Activated naive CD4-positive, alpha-beta T cell treated with anti-CD3 and anti-CD28 coated beads, Interleukin-2, amount 50 U/mL, for 24 hours (primary cell): Measurements from ENCODE around the gene FLT1.
A peak's percentile ranks its signal among the peaks of the same experiment; 100 is the strongest.

Experiments used
- H3K27ac Mint-ChIP-seq: one replicate; pipeline ENCODE4 v1.8.0; 2021; ENCODE audit warnings: mild to moderate bottlenecking, mixed read lengths
- H3K27me3 Mint-ChIP-seq: one replicate; pipeline ENCODE4 v1.8.0; 2021; ENCODE audit warnings: mixed read lengths
- H3K36me3 Mint-ChIP-seq: one replicate; pipeline ENCODE4 v1.8.0; 2021; ENCODE audit warnings: mixed read lengths
- H3K4me1 Mint-ChIP-seq: one replicate; pipeline ENCODE4 v1.8.0; 2021; ENCODE audit warnings: mixed read lengths
- H3K4me3 Mint-ChIP-seq: one replicate; pipeline ENCODE4 v1.8.0; 2021; ENCODE audit warnings: mild to moderate bottlenecking, mixed read lengths
- H3K9me3 Mint-ChIP-seq: one replicate; pipeline ENCODE4 v1.8.0; 2021; ENCODE audit warnings: mixed read lengths

The FLT1 gene

GRCh38 chr13:28494778-28495537, at the start of gene FLT1:
Gene FLT1, minus strand, starts transcription at chr13:28495128. Its CDS starts 285 bp downstream, at chr13:28494843.
- Mint-ChIP-seq H3K27ac (no peak within 1 kb of the TSS), H3K27me3 (peaks cover 25% of the 10 kb centered on the region), H3K4me1 (peaks cover 25% of the 10 kb centered on the region)

GRCh38 chr13:28544026-28544425, 49.1 kb upstream of the FLT1 start:
- H3K27me3 Mint-ChIP-seq, result peaks cover 7% of the 10 kb centered on the region
- no peak overlapping the region for H3K27ac Mint-ChIP-seq
- no peaks in the 10 kb centered on the region for H3K9me3 Mint-ChIP-seq
- H3K4me1 Mint-ChIP-seq, result no peaks in the 10 kb centered on the region
- H3K36me3 Mint-ChIP-seq, result no peaks in the 10 kb centered on the region
- no peak overlapping the region for H3K4me3 Mint-ChIP-seq

More at GRCh38 chr13:28494778-28495537, at the start of gene FLT1:
- Mint-ChIP-seq H3K36me3 (no peaks in the 10 kb centered on the region), H3K9me3 (no peaks in the 10 kb centered on the region), H3K4me3 (peak within 1 kb of the TSS; percentile 27)

GRCh38 chr13:28542804-28543203, 47.9 kb upstream of the FLT1 start:
- no peak overlapping the region for H3K27ac Mint-ChIP-seq
- H3K4me1 Mint-ChIP-seq, result no peaks in the 10 kb centered on the region
- H3K36me3 Mint-ChIP-seq, result no peaks in the 10 kb centered on the region
- no peak overlapping the region for H3K4me3 Mint-ChIP-seq
- H3K9me3 Mint-ChIP-seq, result no peaks in the 10 kb centered on the region
- H3K27me3 Mint-ChIP-seq, result peaks cover 9% of the 10 kb centered on the region

GRCh38 chr13:28541966-28542365, 47.0 kb upstream of the FLT1 start:
- Mint-ChIP-seq H3K27ac (no peak overlapping the region), H3K36me3 (no peaks in the 10 kb centered on the region), H3K27me3 (peaks cover 10% of the 10 kb centered on the region), H3K4me3 (no peak overlapping the region), H3K9me3 (no peaks in the 10 kb centered on the region), H3K4me1 (no peaks in the 10 kb centered on the region)

GRCh38 chr13:28540612-28541011, 45.7 kb upstream of the FLT1 start:
- H3K27me3 Mint-ChIP-seq, result peaks cover 14% of the 10 kb centered on the region
- H3K4me3 Mint-ChIP-seq, result no peak overlapping the region
- no peaks in the 10 kb centered on the region for H3K4me1 Mint-ChIP-seq
- no peaks in the 10 kb centered on the region for H3K9me3 Mint-ChIP-seq
- H3K36me3 Mint-ChIP-seq, result no peaks in the 10 kb centered on the region
- H3K27ac Mint-ChIP-seq, result no peak overlapping the region

- Mint-ChIP-seq H3K4me3 (no peak overlapping the region), H3K27ac (no peak overlapping the region), H3K36me3 (no peaks in the 10 kb centered on the region), H3K27me3 (peaks cover 15% of the 10 kb centered on the region), H3K4me1 (no peaks in the 10 kb centered on the region), H3K9me3 (no peaks in the 10 kb centered on the region)
Observed at GRCh38 chr13:28539625-28540286, 44.8 kb upstream of the FLT1 start.

GRCh38 chr13:28538932-28539331, 44.0 kb upstream of the FLT1 start:
- Mint-ChIP-seq H3K9me3 (no peaks in the 10 kb centered on the region), H3K27me3 (peaks cover 19% of the 10 kb centered on the region), H3K36me3 (no peaks in the 10 kb centered on the region), H3K4me1 (no peaks in the 10 kb centered on the region), H3K27ac (no peak overlapping the region), H3K4me3 (no peak overlapping the region)

- H3K27me3 Mint-ChIP-seq, result peaks cover 26% of the 10 kb centered on the region
- H3K27ac Mint-ChIP-seq, result no peak overlapping the region
- no peaks in the 10 kb centered on the region for H3K9me3 Mint-ChIP-seq
- H3K36me3 Mint-ChIP-seq, result no peaks in the 10 kb centered on the region
- H3K4me1 Mint-ChIP-seq, result no peaks in the 10 kb centered on the region
- no peak overlapping the region for H3K4me3 Mint-ChIP-seq
Observed at GRCh38 chr13:28537171-28537570, 42.2 kb upstream of the FLT1 start.

GRCh38 chr13:28536371-28536770, 41.4 kb upstream of the FLT1 start:
- H3K9me3 Mint-ChIP-seq, result no peaks in the 10 kb centered on the region
- no peak overlapping the region for H3K4me3 Mint-ChIP-seq
- H3K36me3 Mint-ChIP-seq, result no peaks in the 10 kb centered on the region
- H3K27ac Mint-ChIP-seq, result no peak overlapping the region
- peaks cover 26% of the 10 kb centered on the region for H3K27me3 Mint-ChIP-seq
- H3K4me1 Mint-ChIP-seq, result no peaks in the 10 kb centered on the region

- Mint-ChIP-seq H3K4me1 (no peaks in the 10 kb centered on the region), H3K27me3 (peaks cover 26% of the 10 kb centered on the region), H3K9me3 (no peaks in the 10 kb centered on the region), H3K36me3 (no peaks in the 10 kb centered on the region), H3K4me3 (no peak overlapping the region), H3K27ac (no peak overlapping the region)
Observed at GRCh38 chr13:28535734-28536133, 40.8 kb upstream of the FLT1 start.

- Mint-ChIP-seq H3K4me1 (no peaks in the 10 kb centered on the region), H3K27me3 (peaks cover 26% of the 10 kb centered on the region), H3K9me3 (no peaks in the 10 kb centered on the region), H3K4me3 (no peak overlapping the region), H3K27ac (no peak overlapping the region), H3K36me3 (no peaks in the 10 kb centered on the region)
Observed at GRCh38 chr13:28534801-28535200, 39.9 kb upstream of the FLT1 start.

GRCh38 chr13:28534210-28534609, 39.3 kb upstream of the FLT1 start:
- no peak overlapping the region for H3K27ac Mint-ChIP-seq
- H3K36me3 Mint-ChIP-seq, result no peaks in the 10 kb centered on the region
- no peak overlapping the region for H3K4me3 Mint-ChIP-seq
- no peaks in the 10 kb centered on the region for H3K9me3 Mint-ChIP-seq
- H3K4me1 Mint-ChIP-seq, result no peaks in the 10 kb centered on the region
- H3K27me3 Mint-ChIP-seq, result peaks cover 27% of the 10 kb centered on the region

GRCh38 chr13:28533441-28534166, 38.7 kb upstream of the FLT1 start:
- Mint-ChIP-seq H3K36me3 (no peaks in the 10 kb centered on the region), H3K4me1 (no peaks in the 10 kb centered on the region), H3K9me3 (no peaks in the 10 kb centered on the region), H3K4me3 (no peak overlapping the region), H3K27me3 (peaks cover 31% of the 10 kb centered on the region), H3K27ac (no peak overlapping the region)

GRCh38 chr13:28533125-28533436, 38.2 kb upstream of the FLT1 start:
- Mint-ChIP-seq H3K4me3 (peak overlapping the region; percentile 45), H3K36me3 (no peaks in the 10 kb centered on the region), H3K9me3 (no peaks in the 10 kb centered on the region), H3K27ac (no peak overlapping the region), H3K4me1 (no peaks in the 10 kb centered on the region), H3K27me3 (peaks cover 34% of the 10 kb centered on the region)

GRCh38 chr13:28532388-28533124, 37.6 kb upstream of the FLT1 start:
- H3K9me3 Mint-ChIP-seq, result no peaks in the 10 kb centered on the region
- H3K4me1 Mint-ChIP-seq, result no peaks in the 10 kb centered on the region
- no peaks in the 10 kb centered on the region for H3K36me3 Mint-ChIP-seq
- H3K27me3 Mint-ChIP-seq, result peaks cover 39% of the 10 kb centered on the region
- no peak overlapping the region for H3K27ac Mint-ChIP-seq
- H3K4me3 Mint-ChIP-seq, result peak overlapping the region; percentile 45
